K562 (cell line): Measurements from ENCODE around the gene TVP23B. TPM values are rescaled to one million over a fixed set of nuclear protein-coding genes. Genes with fewer than 3 reads are reported as not detected.

Experiments
- ATAC-seq: fragments of 200-7000 bp; cut with Tn5 transposase; 3 replicates; pipeline ENCODE4 v1.9.1; 2020; ENCODE audit warnings: moderate library complexity
- BruUV-seq: library from RNA; stranded (reverse); fragments of 400-500 nt; replicated peaks from 2 replicates; lab custom pipeline; 2021; lab: Mats Ljungman, UMichigan
- CTCF ChIA-PET: fragments of 300-600 bp; formaldehyde crosslinking; extraction: SDS; loops from one replicate; lab custom pipeline; 2021; ENCODE audit warnings: low intra/inter-chr PET ratio; lab: Yijun Ruan, JAX
- POLR2A ChIA-PET: fragments of 300-600, 350-650 bp; sonication (Branson Sonifier 250); formaldehyde crosslinking; extraction: SDS; loops from one replicate; lab custom pipeline; 2021; ENCODE audit warnings: antibody characterized with exemption, inconsistent platforms; lab: Yijun Ruan, JAX
- DNase-seq, 4 experiments: peaks; one replicate each; pipeline versions ENCODE4 v3.0.0 to v3.0.0-alpha.2; 2011 to 2018; ENCODE audit warnings: low spot score in 3 of 4, mixed read lengths in 3 of 4; ENCODE audit errors: extremely low read depth in 1 of 4
- FAIRE-seq: peaks from 2 replicates; lab custom pipeline; 2011; peaks lifted over from hg19 to GRCh38; lab: Jason Lieb, UNC
- H2AFZ ChIP-seq: 2 replicates; pipeline ENCODE4 v1.6.0; 2011; ENCODE audit warnings: low read depth, low read length, control low read depth, inconsistent platforms
- H3K27ac ChIP-seq: fragments of 200-600 bp; 3 replicates; pipeline ENCODE4 v1.8.0; 2011; ENCODE audit warnings: low read depth, mild to moderate bottlenecking, control low read depth, inconsistent platforms, low read length, moderate library complexity, mixed read lengths; ENCODE audit errors: extremely low read depth
- H3K27me3 ChIP-seq, 2 experiments: fragments of 300-600 bp in 1 of 2; 2 replicates in 1 of 2; 3 replicates in 1 of 2; pipeline versions ENCODE4 v1.6.0 to v1.8.0; 2011; ENCODE audit warnings: inconsistent platforms in 2 of 2, low read length in 2 of 2, mild to moderate bottlenecking in 1 of 2, mixed read lengths in 1 of 2, moderate library complexity in 1 of 2; ENCODE audit not compliant: control insufficient read depth in 2 of 2, insufficient read depth in 2 of 2
- H3K36me3 ChIP-seq: fragments of 300-600 bp; 3 replicates; pipeline ENCODE4 v1.8.0; 2011; ENCODE audit warnings: mild to moderate bottlenecking, low read length, inconsistent platforms; ENCODE audit not compliant: control insufficient read depth, insufficient read depth
- H3K4me1 ChIP-seq, 2 experiments: fragments of 200-600 bp in 1 of 2; replicated peaks in 1 of 2; 2 replicates in 1 of 2; 3 replicates in 1 of 2; pipeline versions ENCODE4 v1.5.1 to v1.8.0; 2011; ENCODE audit warnings: inconsistent platforms in 2 of 2, low read length in 2 of 2, mild to moderate bottlenecking in 1 of 2, mixed read lengths in 1 of 2, moderate library complexity in 1 of 2; ENCODE audit not compliant: control insufficient read depth in 2 of 2, insufficient read depth in 2 of 2
- H3K4me2 ChIP-seq: 2 replicates; pipeline ENCODE4 v1.6.1; 2011; ENCODE audit warnings: low read length, control low read depth, inconsistent platforms, mixed read lengths; ENCODE audit not compliant: insufficient read depth
- H3K4me3 ChIP-seq: fragments of 200-600 bp; sonication (generic), shearing (Covaris generic); 2 replicates; pipeline ENCODE4 v1.5.1; 2016; ENCODE audit warnings: control low read depth, inconsistent platforms
- H3K79me2 ChIP-seq: fragments of 200-600 bp; 3 replicates; pipeline ENCODE4 v1.8.0; 2011; ENCODE audit warnings: low read length, inconsistent platforms; ENCODE audit not compliant: control insufficient read depth, insufficient read depth
- H3K9ac ChIP-seq, 2 experiments: 2 replicates each; pipeline versions ENCODE4 v1.6.0 to v1.6.1; 2011; ENCODE audit warnings: low read depth in 2 of 2, low read length in 2 of 2, control low read depth in 1 of 2, inconsistent platforms in 1 of 2, mild to moderate bottlenecking in 1 of 2, mixed read lengths in 1 of 2; ENCODE audit not compliant: insufficient read depth in 1 of 2
- H3K9me1 ChIP-seq: one replicate; pipeline ENCODE4 v1.6.0; 2011; ENCODE audit warnings: inconsistent platforms, mild to moderate bottlenecking, low read length, moderate library complexity; ENCODE audit not compliant: control insufficient read depth, insufficient read depth
- H3K9me3 ChIP-seq: replicated peaks from 2 replicates; pipeline ENCODE4 v1.5.1; 2011; ENCODE audit warnings: low read depth, low read length, inconsistent platforms; ENCODE audit not compliant: control insufficient read depth, insufficient read depth
- H4K20me1 ChIP-seq: replicated peaks from 2 replicates; pipeline ENCODE4 v1.6.1; 2011; ENCODE audit warnings: low read length, inconsistent platforms, mixed read lengths; ENCODE audit not compliant: control insufficient read depth, insufficient read depth
- DNMT1 ChIP-seq: fragments of 450-650 bp; IDR thresholded peaks from 2 replicates; pipeline ENCODE4 v1.6.1; 2016; ENCODE audit warnings: antibody characterized with exemption, mild to moderate bottlenecking
- HNRNPLL ChIP-seq: fragments of 200-400 bp; formaldehyde crosslinking; IDR thresholded peaks from 2 replicates; pipeline ENCODE4 v1.6.1; 2017; ENCODE audit warnings: low read length, low read depth, mild to moderate bottlenecking; ENCODE audit not compliant: poor library complexity, severe bottlenecking
- MEF2A ChIP-seq: IDR thresholded peaks from 2 replicates; pipeline ENCODE4 v1.6.1; 2011; ENCODE audit warnings: low read depth, mild to moderate bottlenecking, low read length, moderate library complexity; ENCODE audit not compliant: control insufficient read depth
- NFIC ChIP-seq: fragments of 450-650 bp; IDR thresholded peaks from 2 replicates; pipeline ENCODE4 v1.6.1; 2017; ENCODE audit warnings: mild to moderate bottlenecking, inconsistent platforms
- NUFIP1 ChIP-seq: fragments of 450-650 bp; IDR thresholded peaks from 2 replicates; pipeline ENCODE4 v1.6.1; 2018; ENCODE audit not compliant: partially characterized antibody
- STAT5A ChIP-seq: IDR thresholded peaks from 2 replicates; pipeline ENCODE4 v1.6.1; 2012; ENCODE audit warnings: low read length, inconsistent platforms, borderline replicate concordance
- YY1 ChIP-seq, 3 experiments: IDR thresholded peaks; 2 replicates each; pipeline ENCODE4 v1.6.1; 2011; ENCODE audit warnings: low read length in 2 of 3, mild to moderate bottlenecking in 2 of 3, moderate library complexity in 2 of 3, borderline replicate concordance in 1 of 3, control low read depth in 1 of 3, low read depth in 1 of 3; ENCODE audit not compliant: insufficient read depth in 3 of 3, insufficient replicate concordance in 2 of 3, control insufficient read depth in 1 of 3, insufficient read length in 1 of 3; ENCODE audit errors: extremely low read depth in 1 of 3
- ZNF23 ChIP-seq: fragments of 250-450 bp; sonication (Bioruptor Pico); IDR thresholded peaks from 2 replicates; pipeline ENCODE4 v1.4.0; 2020; ENCODE audit warnings: mild to moderate bottlenecking
- WGBS: fragments of 100-300 bp; shearing (Covaris generic); methylation state at CpG from one replicate; pipeline ENCODE4 v1.1.6; 2016; ENCODE audit warnings: low coverage, mixed read lengths; ENCODE audit not compliant: insufficient coverage; ENCODE audit errors: missing lambda C conversion rate; 5-methylcytosine and 5-hydroxymethylcytosine counted together
- in situ Hi-C: fragments of 300-500 bp; cut with MboI; formaldehyde crosslinking; loops from 4 replicates; pipeline ENCODE4 v1.15.0; 2018; ENCODE audit warnings: inconsistent platforms, mixed read lengths
- intact Hi-C: fragments of 100-400 bp; cut with micrococcal nuclease; formaldehyde crosslinking; loops from 2 replicates; pipeline ENCODE4 v1.14.2; 2022
- polyA plus RNA-seq, 8 experiments: library from polyadenylated mRNA; depleted of rRNA in 4 of 8; stranded (reverse) in 5 of 8; unstranded in 3 of 8; fragments of >200 nt; fragmentation: Nextera tagmentation in 2 of 8; fragmentation: Illumina TruSeq in 1 of 8; extraction: Ambion mirVana in 2 of 8; extraction: Trizol in 1 of 8; gene quantifications; 2 replicates each; pipeline versions ENCODE4 v1.2.1 to v1.2.3, GENCODE V29; 2011 to 2014; ENCODE audit warnings: inconsistent platforms in 1 of 8, missing spikeins in 1 of 8
- total RNA-seq, 7 experiments: library from RNA; depleted of rRNA in 6 of 7; stranded (reverse); fragments of >200 nt in 6 of 7; fragmentation: Illumina TruSeq in 2 of 7; extraction: Trizol in 2 of 7; gene quantifications; 2 replicates each; pipeline versions ENCODE4 v1.2.1 to v1.2.3, GENCODE V29; 2011 to 2021; ENCODE audit warnings: low replicate concordance in 1 of 7
- TF ChIP-seq, protein P1 (sequence below): sonication (generic); formaldehyde crosslinking; IDR thresholded peaks from 2 replicates; pipeline ENCODE4 v1.8.0; 2022; ENCODE audit warnings: missing genetic modification reagents, mild to moderate bottlenecking, borderline replicate concordance
- TF ChIP-seq, protein P2 (sequence below): fragments of 250-450 bp; sonication (Bioruptor Pico); IDR thresholded peaks from 2 replicates; pipeline ENCODE4 v1.5.0; 2020; ENCODE audit warnings: mild to moderate bottlenecking
- TF ChIP-seq, protein P3 (sequence below): fragments of 250-450 bp; sonication (Bioruptor Pico); IDR thresholded peaks from 2 replicates; pipeline ENCODE4 v1.5.1; 2021; ENCODE audit warnings: mild to moderate bottlenecking
- TF ChIP-seq, protein P4 (sequence below), 2 experiments: IDR thresholded peaks; 2 replicates each; pipeline ENCODE4 v1.6.1; 2011; ENCODE audit warnings: borderline replicate concordance in 1 of 2, control low read depth in 1 of 2, low read depth in 1 of 2, low read length in 1 of 2, mild to moderate bottlenecking in 1 of 2, mixed read lengths in 1 of 2, moderate library complexity in 1 of 2; ENCODE audit not compliant: insufficient read depth in 1 of 2, insufficient read length in 1 of 2, poor library complexity in 1 of 2, severe bottlenecking in 1 of 2; ENCODE audit errors: extremely low read depth in 1 of 2
- TF ChIP-seq, protein P5 (sequence below): sonication (generic); formaldehyde crosslinking; IDR thresholded peaks from 2 replicates; pipeline ENCODE4 v1.8.0; 2022; ENCODE audit warnings: mild to moderate bottlenecking, low read depth, missing genetic modification reagents

TVP23B gene
- total and polyA plus RNA-seq, 9 of the 15 experiments (the other 6 are each of a cell fraction or from before 2014, with no cell fraction given), result 10.4 to 52.8 (median 15.8) TPM

DNA sequence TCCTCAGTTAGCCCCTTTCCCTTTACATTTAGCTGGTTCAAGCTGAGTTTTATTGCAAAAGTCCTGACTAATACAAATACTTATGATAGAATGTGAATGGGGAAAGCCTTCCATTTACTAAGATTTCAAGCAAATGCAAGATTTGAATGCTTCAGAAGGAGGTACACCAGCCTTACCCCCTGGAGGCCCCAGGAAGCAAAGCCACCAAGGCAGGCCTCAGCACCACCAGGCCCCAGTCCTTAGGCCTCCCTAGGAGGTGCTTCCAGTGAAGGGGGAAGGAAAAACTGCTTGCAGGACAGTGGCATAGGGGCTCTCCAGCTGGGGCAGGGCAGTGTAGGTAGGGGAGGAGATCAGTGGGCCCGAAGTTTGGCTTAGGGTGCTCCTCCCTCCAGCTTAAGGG, 69.7 kb downstream of the TVP23B start:
- 36% methylated on average over 1 of the region's 1 CpG for WGBS
- FAIRE-seq, result no peak
- ChIA-PET POLR2A (interaction anchor here (0.5 to 1.2 kb wide), 2 partner anchors 8 to 1761 kb away, joined by 4 to 6 read pairs; no protein-coding TSS in a partner anchor), CTCF (no interaction called here)
- Histone ChIP-seq H3K36me3 (no peaks in the 10 kb centered on the region), H3K27ac (no peak overlapping the region), H3K4me1 (peaks cover 0 to 7% of the 10 kb centered on the region in 2 experiments; a peak in 4 of 5 replicates), H3K9me1 (no peaks in the 10 kb centered on the region), H3K4me3 (no peak overlapping the region), H2AFZ (peak overlapping the region; percentile 63), H3K4me2 (no peak overlapping the region), H3K9ac (peak overlapping the region in 1 of 2 experiments; percentile 40; a peak in 1 of 4 replicates), H3K79me2 (no peaks in the 10 kb centered on the region), H3K27me3 (no peaks in the 10 kb centered on the region), H4K20me1 (no peaks in the 10 kb centered on the region), H3K9me3 (no peaks in the 10 kb centered on the region)
- intact Hi-C loops, result no loop called here
- DNase-seq, result no peak
- no TSS peak for BruUV-seq
- in situ Hi-C loops, result no loop called here
- ATAC-seq, result no peak; the same call in 2 of the 3 replicates
- no peak for TF ChIP-seq DNMT1
- TF ChIP-seq MEF2A, result no peak
- TF ChIP-seq, protein P1, sequence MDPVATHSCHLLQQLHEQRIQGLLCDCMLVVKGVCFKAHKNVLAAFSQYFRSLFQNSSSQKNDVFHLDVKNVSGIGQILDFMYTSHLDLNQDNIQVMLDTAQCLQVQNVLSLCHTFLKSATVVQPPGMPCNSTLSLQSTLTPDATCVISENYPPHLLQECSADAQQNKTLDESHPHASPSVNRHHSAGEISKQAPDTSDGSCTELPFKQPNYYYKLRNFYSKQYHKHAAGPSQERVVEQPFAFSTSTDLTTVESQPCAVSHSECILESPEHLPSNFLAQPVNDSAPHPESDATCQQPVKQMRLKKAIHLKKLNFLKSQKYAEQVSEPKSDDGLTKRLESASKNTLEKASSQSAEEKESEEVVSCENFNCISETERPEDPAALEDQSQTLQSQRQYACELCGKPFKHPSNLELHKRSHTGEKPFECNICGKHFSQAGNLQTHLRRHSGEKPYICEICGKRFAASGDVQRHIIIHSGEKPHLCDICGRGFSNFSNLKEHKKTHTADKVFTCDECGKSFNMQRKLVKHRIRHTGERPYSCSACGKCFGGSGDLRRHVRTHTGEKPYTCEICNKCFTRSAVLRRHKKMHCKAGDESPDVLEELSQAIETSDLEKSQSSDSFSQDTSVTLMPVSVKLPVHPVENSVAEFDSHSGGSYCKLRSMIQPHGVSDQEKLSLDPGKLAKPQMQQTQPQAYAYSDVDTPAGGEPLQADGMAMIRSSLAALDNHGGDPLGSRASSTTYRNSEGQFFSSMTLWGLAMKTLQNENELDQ (CRISPR knock-in tag), result no peak
- no peak for TF ChIP-seq STAT5A
- TF ChIP-seq, protein P2, sequence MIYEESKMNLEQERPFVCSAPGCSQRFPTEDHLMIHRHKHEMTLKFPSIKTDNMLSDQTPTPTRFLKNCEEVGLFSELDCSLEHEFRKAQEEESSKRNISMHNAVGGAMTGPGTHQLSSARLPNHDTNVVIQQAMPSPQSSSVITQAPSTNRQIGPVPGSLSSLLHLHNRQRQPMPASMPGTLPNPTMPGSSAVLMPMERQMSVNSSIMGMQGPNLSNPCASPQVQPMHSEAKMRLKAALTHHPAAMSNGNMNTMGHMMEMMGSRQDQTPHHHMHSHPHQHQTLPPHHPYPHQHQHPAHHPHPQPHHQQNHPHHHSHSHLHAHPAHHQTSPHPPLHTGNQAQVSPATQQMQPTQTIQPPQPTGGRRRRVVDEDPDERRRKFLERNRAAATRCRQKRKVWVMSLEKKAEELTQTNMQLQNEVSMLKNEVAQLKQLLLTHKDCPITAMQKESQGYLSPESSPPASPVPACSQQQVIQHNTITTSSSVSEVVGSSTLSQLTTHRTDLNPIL (CRISPR knock-in tag), result no peak
- TF ChIP-seq, protein P3, sequence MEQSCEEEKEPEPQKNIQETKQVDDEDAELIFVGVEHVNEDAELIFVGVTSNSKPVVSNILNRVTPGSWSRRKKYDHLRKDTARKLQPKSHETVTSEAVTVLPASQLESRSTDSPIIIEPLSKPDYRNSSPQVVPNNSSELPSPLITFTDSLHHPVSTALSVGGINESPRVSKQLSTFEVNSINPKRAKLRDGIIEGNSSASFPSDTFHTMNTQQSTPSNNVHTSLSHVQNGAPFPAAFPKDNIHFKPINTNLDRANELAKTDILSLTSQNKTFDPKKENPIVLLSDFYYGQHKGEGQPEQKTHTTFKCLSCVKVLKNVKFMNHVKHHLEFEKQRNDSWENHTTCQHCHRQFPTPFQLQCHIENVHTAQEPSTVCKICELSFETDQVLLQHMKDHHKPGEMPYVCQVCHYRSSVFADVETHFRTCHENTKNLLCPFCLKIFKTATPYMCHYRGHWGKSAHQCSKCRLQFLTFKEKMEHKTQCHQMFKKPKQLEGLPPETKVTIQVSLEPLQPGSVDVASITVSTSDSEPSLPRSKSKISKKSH (CRISPR knock-in tag), result no peak
- TF ChIP-seq, protein P4, sequence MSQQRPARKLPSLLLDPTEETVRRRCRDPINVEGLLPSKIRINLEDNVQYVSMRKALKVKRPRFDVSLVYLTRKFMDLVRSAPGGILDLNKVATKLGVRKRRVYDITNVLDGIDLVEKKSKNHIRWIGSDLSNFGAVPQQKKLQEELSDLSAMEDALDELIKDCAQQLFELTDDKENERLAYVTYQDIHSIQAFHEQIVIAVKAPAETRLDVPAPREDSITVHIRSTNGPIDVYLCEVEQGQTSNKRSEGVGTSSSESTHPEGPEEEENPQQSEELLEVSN (IDR thresholded peaks at IDR 0.05; ENCODE audit: borderline replicate concordance in 1 of 2, extremely low read depth in 1 of 2, insufficient read depth in 1 of 2, insufficient read length in 1 of 2, low read depth in 1 of 2, low read length in 1 of 2, poor library complexity in 1 of 2, severe bottlenecking in 1 of 2), result no peak
- no peak for TF ChIP-seq ZNF23 (CRISPR knock-in tag)
- TF ChIP-seq HNRNPLL, result no peak
- no peak for TF ChIP-seq NUFIP1
- TF ChIP-seq, protein P5, sequence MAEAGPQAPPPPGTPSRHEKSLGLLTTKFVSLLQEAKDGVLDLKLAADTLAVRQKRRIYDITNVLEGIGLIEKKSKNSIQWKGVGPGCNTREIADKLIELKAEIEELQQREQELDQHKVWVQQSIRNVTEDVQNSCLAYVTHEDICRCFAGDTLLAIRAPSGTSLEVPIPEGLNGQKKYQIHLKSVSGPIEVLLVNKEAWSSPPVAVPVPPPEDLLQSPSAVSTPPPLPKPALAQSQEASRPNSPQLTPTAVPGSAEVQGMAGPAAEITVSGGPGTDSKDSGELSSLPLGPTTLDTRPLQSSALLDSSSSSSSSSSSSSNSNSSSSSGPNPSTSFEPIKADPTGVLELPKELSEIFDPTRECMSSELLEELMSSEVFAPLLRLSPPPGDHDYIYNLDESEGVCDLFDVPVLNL (CRISPR knock-in tag), result no peak
- TF ChIP-seq YY1 (IDR thresholded peaks at IDR 0.05; ENCODE audit: borderline replicate concordance in 1 of 3, control insufficient read depth in 1 of 3, extremely low read depth in 1 of 3, insufficient read depth in 3 of 3, insufficient read length in 1 of 3, insufficient replicate concordance in 2 of 3, low read depth in 1 of 3, low read length in 2 of 3), result no peak
- no peak for TF ChIP-seq NFIC
